NCI-H1092 (cell line): ENCODE data around the gene CACNB3.
"Not testable (repeated sequence)": the region's sequence is repeated elsewhere in the genome, so short reads cannot be mapped to it uniquely, and the experiment has no call there.

ENCODE experiments used
- DNase-seq: peaks from one replicate; lab custom pipeline; 2025; lab: John Stamatoyannopoulos, UW

The CACNB3 gene

DNA sequence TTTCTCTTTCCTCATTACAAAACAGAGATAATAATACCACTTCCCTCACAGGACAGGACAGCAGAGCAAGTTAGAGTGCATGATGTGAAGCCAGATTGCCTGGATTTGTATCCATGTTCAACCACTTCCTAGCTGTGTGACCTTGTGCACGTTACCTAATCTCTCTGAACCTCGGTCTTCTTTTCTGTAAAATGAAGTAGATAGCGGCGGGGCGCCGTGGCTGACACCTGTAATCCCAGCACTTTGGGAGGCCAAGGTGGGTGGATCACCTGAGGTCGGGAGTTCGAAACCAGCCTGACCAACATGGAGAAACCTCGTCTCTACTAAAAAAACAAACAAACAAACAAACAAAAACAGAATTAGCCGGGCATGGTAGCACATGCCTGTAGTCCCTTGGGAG, 36.6 kb downstream of the CACNB3 start:
- not testable (repeated sequence) for DNase-seq

DNA sequence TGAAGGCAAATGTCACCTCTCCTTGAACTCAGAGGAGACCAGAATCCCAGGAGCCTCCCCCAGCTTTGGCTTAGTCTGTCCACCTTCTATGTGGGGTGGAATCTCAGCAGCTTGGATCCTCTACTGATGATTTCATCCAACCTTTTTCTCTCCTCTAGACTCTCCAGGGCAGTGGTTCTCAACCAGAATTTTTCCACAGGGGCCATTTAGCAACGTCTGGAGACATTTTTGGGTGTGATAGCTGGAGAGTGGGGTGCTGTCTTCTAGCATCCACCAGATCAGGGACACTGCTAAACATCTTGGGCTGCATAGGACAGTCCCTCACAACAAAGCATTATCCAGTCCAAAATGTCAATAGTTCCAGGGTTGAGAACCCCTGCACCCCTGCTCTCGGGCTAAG, 38.1 kb downstream of the CACNB3 start:
- DNase-seq = no peak

DNA sequence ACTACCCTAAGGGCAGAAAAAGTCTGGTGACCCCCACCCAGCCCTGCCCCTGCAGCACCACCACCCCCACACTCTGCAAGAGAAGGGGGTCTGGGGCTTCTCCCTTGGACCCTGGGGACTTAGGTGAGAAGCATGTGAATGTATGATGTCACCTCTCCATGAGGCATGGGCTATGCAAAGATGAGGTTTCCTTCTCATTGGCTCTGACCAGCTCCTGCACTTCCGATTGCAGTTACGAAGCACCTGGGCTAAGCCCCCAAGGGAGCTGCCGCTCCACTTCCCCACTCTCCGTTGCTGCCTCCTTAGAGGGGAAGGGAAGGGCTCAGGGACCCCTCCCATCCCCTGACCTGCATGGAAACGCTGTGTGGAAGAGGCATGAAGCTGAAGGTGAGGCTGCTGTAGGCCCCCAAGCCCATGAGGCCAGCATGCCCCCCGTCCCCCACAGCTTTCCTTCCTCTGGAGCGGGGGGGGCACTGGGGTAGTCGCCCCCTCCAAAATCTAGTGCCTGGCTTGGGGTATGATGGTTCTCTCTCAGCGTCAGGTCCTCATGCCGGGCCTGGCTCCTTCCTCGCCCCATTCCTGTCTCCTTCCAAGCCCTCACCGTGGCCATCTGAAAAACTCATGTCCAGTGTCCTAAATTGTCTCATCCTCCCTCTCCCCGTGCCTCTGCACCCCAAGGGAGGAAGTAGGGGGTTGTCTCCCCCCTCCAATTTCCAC, 39.1 kb downstream of the CACNB3 start:
- DNase-seq = no peak

DNA sequence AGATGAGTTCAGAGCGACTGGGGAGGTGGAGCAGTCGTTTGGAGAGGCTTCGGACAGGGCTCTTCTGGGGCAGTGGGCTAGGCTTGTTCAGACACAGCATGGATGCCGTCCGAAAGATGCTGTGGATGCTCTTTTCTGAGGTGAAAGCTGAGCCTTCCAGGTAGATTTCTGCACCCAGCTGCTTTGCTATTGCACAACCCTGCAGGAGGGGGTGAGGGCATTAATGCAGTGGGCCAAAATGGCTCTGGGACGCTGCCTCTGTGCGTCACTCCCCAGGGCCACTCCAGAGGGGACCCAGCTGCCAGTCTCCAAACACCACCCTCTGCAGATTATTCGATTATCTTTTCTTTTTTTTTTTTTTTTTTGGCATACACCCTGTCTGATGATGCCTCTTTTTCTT, 39.7 kb downstream of the CACNB3 start:
- DNase-seq = no peak

DNA sequence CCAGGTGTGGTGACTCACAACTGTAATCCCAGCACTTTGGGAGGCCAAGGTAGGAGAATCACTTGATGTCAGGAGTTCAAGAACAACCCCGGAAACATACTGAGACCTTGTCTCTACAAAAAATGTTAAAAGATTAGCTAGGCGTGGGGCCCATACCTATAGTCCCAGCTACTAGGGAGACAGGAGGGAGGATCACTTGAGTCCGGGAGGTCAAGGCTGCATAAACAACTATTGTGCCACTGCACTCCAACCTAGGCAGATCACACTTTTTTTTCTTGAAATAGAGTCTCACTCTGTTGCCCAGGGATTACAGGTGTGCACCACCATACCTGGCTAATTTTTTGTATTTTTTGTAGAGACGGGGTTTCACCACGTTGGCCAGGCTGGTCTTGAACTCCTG, 41.3 kb downstream of the CACNB3 start:
- DNase-seq = no peak

DNA sequence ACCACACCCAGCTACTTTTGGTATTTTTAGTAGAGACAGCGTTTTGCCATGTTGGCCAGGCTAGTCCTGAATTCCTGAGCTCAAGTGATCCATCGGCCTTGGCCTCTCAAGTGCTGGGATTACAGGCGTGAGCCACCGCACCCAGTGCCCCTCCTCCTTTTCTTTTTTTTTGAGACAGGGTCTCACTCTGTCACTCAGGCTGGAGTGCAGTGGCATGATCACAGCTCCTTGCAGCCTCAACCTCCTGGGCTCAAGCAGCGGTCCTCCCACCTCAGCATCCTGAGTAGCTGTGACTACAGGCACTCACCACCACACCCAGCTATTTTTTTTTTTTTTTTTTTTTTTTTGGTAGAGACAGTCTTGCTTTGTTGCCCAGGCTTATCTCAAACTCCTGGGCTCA, 41.9 kb downstream of the CACNB3 start:
- DNase-seq = not testable (repeated sequence)

DNA sequence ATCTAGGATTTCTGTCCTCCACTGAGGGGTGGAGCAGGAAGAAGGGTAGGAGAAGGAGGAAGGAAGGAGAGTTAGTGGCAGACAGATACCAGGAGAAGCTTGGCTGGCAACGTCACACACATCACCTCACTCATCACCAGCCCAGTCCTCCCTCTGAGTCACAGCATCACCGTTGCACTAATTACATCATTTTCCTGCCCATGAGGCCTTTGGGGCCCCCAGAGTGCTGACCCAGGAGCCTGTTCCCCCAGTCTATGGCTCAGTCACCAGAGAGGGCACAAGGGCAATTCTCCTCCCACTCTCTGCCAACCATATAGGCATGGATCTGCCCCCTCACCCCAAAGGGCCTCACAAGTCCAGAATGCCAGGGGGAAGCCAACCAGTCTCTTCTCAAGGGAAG, 42.8 kb downstream of the CACNB3 start:
- DNase-seq = no peak

DNA sequence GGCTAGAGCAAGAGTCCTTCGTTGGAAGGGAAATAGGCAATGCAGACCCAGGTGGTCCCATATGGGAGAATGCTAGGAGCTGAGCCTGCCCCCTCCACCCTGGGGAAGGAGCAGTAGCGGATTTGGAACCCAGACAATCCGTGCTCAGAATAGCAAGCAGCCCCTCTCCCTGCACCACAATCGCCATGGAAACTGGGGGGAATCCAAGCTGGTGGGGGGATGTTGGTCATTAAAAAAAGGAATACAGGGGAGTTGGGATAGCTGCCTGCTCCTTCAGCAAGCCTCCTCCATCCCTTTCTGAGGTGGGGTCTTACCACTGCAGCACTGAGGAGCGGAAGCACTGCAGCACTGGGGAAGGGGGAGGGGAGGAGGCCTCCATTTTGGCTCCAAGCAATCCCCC, 44.5 kb downstream of the CACNB3 start:
- no peak for DNase-seq

DNA sequence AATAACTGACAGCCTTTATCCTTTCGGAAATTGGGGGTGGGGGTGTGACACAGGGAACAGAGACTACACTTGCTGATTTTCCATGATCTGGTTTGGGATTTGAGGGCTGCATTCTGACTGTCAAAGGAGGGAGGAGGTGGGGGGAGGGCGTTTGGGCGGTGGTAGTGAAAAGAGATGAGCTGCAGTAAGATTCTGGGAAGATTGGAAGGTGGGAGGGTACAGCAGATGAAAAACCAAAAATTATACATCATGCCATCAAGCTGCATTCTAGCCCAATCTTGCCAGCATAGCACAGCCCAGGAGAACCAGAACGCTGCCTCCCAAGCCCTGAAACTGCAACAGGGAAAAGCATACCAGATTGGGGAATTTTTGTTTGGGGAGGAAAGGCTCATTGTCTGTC, 45.0 kb downstream of the CACNB3 start:
- no peak for DNase-seq

DNA sequence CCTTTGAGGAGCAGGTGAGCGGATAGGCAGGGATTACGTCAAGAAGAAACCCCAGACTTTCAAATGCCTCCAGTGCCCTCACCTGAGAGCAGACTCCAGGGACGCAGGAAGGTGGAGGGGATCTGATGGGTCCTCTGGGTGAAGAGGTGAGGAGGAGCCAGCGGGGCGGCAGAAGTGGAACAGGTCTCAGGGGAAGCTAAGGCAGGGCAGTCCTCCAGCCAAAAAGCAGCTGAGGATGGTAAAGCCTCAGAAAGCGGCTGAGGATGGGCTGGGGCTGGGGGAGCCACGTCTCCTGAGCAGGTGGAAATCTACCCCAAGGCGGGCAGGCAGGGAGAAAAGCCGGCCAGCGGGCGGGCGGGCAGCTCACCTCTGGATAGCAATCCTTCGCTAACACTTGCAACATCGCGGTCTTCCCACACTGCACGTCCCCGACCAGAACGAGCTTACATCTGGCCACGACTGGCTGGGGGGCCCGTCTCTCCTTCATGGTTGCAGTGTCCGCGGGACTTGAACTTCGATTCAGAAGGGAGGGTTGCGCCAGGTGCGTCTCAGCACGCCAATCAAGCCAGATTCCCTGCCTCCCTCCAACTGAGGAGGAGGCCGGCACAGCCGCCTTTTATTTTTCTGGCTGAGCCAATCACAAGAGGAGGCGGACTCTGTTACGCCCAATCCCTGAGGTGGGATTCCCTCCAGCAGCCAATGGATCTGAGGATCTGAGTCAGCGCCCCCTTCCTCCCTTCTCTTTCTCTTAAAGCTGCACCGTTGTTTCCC, 47.2 kb downstream of the CACNB3 start, which contains the start of gene RND1:
RND1 (minus strand) TSS at position 590 of the 771 bp plus-strand sequence; CDS start at position 487, 103 bp downstream.
- DNase-seq = peak; percentile 78

DNA sequence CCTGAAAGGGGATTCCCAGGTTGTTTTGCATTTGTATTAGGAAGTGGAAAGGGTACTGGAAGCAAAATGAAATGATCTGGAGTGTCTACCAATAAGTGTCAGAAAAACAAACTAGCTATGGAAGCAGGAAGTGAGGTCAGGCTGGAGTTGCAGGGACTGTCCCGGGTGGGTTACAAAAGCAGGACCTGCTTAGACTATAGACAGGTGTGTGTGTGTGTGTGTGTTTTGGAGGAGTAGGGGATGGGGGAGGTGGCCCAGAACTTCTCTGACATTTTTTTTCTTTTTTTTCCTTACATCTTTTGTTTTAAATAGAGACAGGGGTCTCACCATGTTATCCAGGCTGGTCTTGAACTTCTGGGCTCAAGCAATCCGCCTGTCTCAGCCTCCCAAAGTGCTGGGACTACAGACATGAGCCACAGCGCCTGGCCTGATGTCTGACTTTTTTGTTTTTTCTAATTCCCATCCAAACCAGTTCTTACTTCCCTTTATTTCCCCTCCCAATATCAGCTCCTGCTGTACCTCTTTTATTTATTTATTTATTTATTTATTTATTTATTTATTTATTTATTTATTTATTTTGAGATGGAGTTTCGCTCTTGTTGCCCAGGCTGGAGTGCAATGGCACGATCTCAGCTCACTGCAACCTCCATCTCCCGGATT, 47.9 kb downstream of the CACNB3 start:
- no peak for DNase-seq

DNA sequence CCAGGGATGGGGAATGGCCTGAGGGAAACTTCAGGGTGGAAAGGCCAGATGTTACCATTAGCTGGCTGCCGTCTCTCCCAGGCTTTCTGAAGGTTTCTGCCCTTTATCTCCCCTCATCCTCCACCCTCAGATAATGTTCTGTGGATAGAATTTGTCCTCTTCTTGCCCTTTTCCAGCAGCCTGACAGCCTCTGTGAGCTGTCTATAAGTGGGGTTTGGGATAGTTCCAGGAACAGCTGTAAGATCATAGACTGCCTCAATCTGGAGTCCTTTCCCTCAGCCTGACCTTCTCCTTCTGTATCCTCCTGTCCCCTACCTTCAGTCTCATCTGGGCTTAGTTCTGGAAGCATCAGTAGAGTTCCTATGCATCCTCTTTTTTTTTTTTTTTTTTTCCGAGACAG, 50.2 kb downstream of the CACNB3 start:
- no peak for DNase-seq

DNA sequence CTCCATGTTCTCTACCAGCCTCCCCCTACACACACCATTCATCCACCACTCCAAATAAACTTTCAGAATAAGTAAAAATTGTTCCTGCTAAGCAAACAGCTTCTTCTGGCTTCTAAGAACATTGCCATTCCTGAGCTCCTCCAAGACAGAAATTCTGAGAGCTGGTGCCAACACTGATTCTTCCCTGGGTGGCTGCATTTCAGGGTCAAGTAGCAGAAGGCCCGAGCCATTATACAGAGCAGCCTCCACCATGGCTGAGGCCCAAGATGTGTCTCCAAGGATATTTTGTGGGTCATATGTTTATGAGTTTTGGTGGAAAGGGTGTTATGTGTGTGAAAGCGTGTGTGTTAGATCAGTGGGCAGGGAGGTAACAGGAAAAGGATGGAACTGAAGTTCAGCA, 50.9 kb downstream of the CACNB3 start:
- DNase-seq = no peak

DNA sequence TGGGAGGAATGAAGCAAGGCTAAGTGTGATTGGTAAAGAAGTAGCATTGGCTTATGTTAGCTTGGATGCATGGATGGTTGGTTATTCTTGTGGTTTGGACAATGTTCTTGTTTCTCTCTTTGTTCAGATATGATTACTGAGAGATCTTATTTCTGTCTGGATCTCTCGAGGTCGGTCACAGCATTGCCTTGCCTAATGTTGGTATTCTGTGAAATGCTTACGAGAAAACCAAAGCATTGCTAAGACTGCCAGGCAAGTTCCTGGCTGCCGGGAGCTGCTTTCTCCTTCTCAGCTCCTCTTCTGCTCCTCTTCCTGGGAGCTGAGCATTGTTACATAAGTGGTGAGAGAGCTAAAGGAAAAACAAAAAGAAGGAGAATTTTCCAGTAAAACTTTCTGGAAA, 54.8 kb downstream of the CACNB3 start:
- DNase-seq = no peak

DNA sequence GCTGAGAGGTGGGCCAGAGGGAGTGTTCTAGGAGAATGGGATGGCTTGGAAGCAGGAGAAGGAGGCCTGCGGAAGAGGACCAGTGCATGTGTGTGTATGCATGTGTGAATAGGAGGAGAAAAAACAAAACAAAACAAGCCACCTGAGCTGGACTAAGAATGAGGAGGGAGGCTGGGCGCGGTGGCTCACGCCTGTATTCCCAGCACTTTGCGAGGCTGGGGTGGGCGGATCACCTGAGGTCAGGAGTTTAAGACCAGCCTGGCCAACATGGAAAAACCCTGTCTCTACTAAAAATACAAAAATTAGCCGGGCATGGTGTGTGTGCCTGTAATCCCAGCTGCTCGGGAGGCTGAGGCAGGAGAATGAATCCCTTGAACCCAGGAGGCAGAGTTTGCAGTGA, 55.2 kb downstream of the CACNB3 start:
- not testable (repeated sequence) for DNase-seq

DNA sequence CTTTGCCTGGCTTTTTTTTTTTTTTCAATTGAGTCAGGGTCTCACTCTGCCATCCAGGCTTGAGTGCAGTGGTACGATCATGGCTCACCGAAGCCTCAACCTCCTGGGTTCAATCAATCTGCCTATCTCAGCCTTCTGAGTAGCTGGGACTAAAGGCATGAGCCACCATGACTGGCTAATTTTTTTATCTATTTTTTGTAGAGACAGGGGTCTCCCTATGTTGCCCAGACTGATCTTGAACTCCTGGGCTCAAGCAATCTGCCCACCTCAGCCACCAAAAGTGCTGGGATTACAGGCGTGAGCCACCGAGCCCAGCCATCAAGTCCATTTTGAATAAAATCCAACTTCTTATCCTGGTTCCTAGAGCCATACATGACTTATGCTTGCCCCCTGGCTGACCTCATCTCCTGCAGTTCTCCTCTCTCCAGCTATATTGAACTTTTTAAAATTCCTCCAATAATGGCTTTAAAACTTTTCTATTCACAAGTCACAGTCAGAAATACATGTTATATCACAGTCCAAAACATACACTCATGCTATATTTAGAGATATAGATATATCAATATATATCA, 57.7 kb downstream of the CACNB3 start:
- no peak for DNase-seq
